Pancreas (tissue), 10 donors: ENCODE data around the gene NCR2. TPM values are rescaled to one million over a fixed set of nuclear protein-coding genes. Genes with fewer than 3 reads are reported as not detected.

Experiments used
- ATAC-seq, 4 donors: fragments of 200-7000 bp; cut with Tn5 transposase; one replicate each; pipeline versions ENCODE4 v1.8.0 to v1.9.1; 2020; ENCODE audit warnings: mild to moderate bottlenecking in 4 of 4, moderate library complexity in 4 of 4
- DNase-seq, 6 donors: peaks; one replicate each; pipeline ENCODE4 v3.0.0-alpha.2; 2020
- FAIRE-seq: peaks from 2 replicates; lab custom pipeline; 2012; peaks lifted over from hg19 to GRCh38; lab: Jason Lieb, UNC
- H3K27ac ChIP-seq, 4 donors: fragments of 200-600 bp; sonication (generic); 1 replicate in 3 of 4; 2 replicates in 1 of 4; pipeline versions ENCODE4 v1.5.0 to v1.8.0; 2020
- H3K27me3 ChIP-seq, 4 donors: fragments of 200-600 bp; one replicate each; pipeline ENCODE4 v1.8.0; 2021
- H3K36me3 ChIP-seq, 3 donors: fragments of 200-600 bp; sonication (generic) in 1 of 3; one replicate each; pipeline versions ENCODE4 v1.5.0 to v1.8.0; 2020 to 2021
- H3K4me1 ChIP-seq, 3 donors: fragments of 200-600 bp; one replicate each; pipeline ENCODE4 v1.8.0; 2021
- H3K4me3 ChIP-seq, 4 donors: fragments of 200-600 bp; sonication (generic) in 2 of 4; one replicate each; pipeline versions ENCODE4 v1.5.0 to v1.8.0; 2020 to 2021
- H3K9me3 ChIP-seq, 4 donors: fragments of 200-600 bp; one replicate each; pipeline ENCODE4 v1.8.0; 2021
- CTCF ChIP-seq, 4 donors: fragments of 200-600 bp; sonication (generic) in 3 of 4; IDR thresholded peaks; one replicate each; pipeline versions ENCODE4 v1.5.0 to v1.8.0; 2021; ENCODE audit warnings: antibody characterized with exemption in 4 of 4
- WGBS, 2 donors: extraction: QIAGEN DNeasy Blood & Tissue Kit; methylation state at CpG; one replicate each; pipeline ENCODE4 v1.1.7; 2013; 5-methylcytosine and 5-hydroxymethylcytosine counted together
- intact Hi-C, 3 donors: fragments of 100-400 bp; cut with DNase I; formaldehyde crosslinking; loops; one replicate each; pipeline versions ENCODE4 v1.11.1 to v1.14.2; 2022
- polyA plus RNA-seq, 2 donors: library from polyadenylated mRNA; stranded (reverse); fragments of 200-250 nt; gene quantifications; one replicate each; pipeline ENCODE4 v1.2.3, GENCODE V29; 2013
- total RNA-seq, 6 donors: library from RNA; stranded (reverse); fragmentation: NEBNext Ultra II Directional in 4 of 6; extraction: Animal tissue kit (Norgen Biotek cat#: 25700) in 4 of 6; gene quantifications; one replicate each; pipeline versions ENCODE4 v1.2.1 to v1.2.4, GENCODE V29; 2021 to 2023
- donor health status: healthy with polysubstance abuse.
- donor health status: DM: no; HTN: no; CAD: no; lungs with moderate emphysema.
- donor health status: DM: no; HTN: no; CAD: no.
- donor health status: control.
- donor health status: control.
- donor health status: Bipolar disorder and iron deficiency.
- donor health status: DM: yes; HTN: yes; CAD: no.
- donor health status: DM: no; HTN: no; CAD: no.
- donor health status: DM: no; HTN: no; CAD: no.
- donor health status: DM: yes; HTN: yes; CAD: no.

NCR2 gene
- total and polyA plus RNA-seq, 8 donors, result not detected

DNA sequence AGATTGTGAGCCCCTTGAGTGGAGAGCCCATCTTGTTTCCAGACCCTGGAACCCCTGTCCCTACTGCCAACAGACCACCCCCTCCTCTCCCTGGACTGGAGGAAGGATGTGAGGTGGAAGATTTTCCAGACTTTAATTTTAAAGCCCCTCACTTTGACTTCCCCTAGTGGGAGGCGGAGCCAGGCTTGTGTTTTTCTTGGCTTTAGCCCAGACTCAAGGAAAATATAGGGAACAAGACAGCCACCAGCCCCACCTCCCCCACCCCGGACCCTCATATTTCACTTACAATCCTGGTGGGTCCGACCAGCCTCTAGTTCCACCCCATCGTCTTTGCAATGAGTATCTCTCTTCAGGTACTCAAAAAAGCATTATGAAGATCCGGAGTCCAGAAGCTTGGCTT is 40.8 kb downstream of the NCR2 start:
- no peak for TF ChIP-seq CTCF (IDR thresholded peaks at IDR 0.05)
- Histone ChIP-seq H3K9me3 (no peaks in the 10 kb centered on the region), H3K27me3 (peaks cover 0 to 24% (median 11%) of the 10 kb centered on the region in 4 donors), H3K36me3 (no peaks in the 10 kb centered on the region), H3K4me3 (no peak overlapping the region), H3K4me1 (peaks cover 0 to 19% (median 11%) of the 10 kb centered on the region in 3 donors), H3K27ac (no peak overlapping the region)
- FAIRE-seq (no peak), ATAC-seq (no peak), DNase-seq (no peak)
- intact Hi-C loops, result no loop called here
- 65 to 70% methylated on average over 5 of the region's 5 CpGs for WGBS, 2 donors

DNA sequence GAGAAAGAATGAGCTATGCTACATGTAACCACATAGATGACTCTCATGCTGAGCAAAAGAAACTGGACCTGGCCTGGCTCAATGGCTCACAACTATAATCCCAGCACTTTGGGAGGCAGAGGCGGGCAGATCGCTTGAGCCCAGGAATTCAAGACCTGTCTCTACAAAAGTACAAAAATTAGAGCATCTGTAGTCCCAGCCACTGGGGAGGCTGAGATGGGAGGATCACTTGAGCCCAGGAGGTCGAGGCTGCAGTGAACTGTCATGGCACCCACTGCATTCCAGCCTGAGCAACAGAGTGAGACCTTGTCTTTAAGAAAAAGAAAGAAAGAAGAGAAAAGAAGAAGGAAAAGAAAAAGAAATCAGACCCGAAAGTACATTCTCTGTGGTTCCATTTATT is 41.7 kb downstream of the NCR2 start:
- ATAC-seq (no peak), DNase-seq (no peak), FAIRE-seq (no peak)
- Histone ChIP-seq H3K4me1 (peaks cover 0 to 18% (median 11%) of the 10 kb centered on the region in 3 donors), H3K27me3 (peaks cover 0 to 22% (median 11%) of the 10 kb centered on the region in 4 donors), H3K4me3 (no peak overlapping the region), H3K9me3 (no peaks in the 10 kb centered on the region), H3K27ac (no peak overlapping the region), H3K36me3 (no peaks in the 10 kb centered on the region)
- no peak for TF ChIP-seq CTCF (IDR thresholded peaks at IDR 0.05)
- 81 to 87% methylated on average over 4 of the region's 4 CpGs for WGBS, 2 donors
- intact Hi-C loops, result no loop called here

GRCh38 chr6:41379306-41379705 is 43.9 kb downstream of the NCR2 start:
- no peak for DNase-seq
- no peak overlapping the region for H3K4me3 ChIP-seq
- no peaks in the 10 kb centered on the region for H3K36me3 ChIP-seq
- intact Hi-C loops, result no loop called here
- peaks cover 0 to 7% (median 3%) of the 10 kb centered on the region in 4 donors for H3K27me3 ChIP-seq
- no peaks in the 10 kb centered on the region for H3K9me3 ChIP-seq
- ATAC-seq, result no peak
- H3K4me1 ChIP-seq, result peaks cover 0 to 3% (median under 1%) of the 10 kb centered on the region in 3 donors
- no peak for FAIRE-seq
- no peak overlapping the region for H3K27ac ChIP-seq
- TF ChIP-seq CTCF (IDR thresholded peaks at IDR 0.05), result no peak

GRCh38 chr6:41386594-41386993 is 51.2 kb downstream of the NCR2 start:
- Histone ChIP-seq H3K4me1 (no peaks in the 10 kb centered on the region), H3K27me3 (peaks cover 0 to 3% (median 0%) of the 10 kb centered on the region in 4 donors), H3K27ac (no peak overlapping the region), H3K36me3 (no peaks in the 10 kb centered on the region), H3K9me3 (no peaks in the 10 kb centered on the region), H3K4me3 (no peak overlapping the region)
- ATAC-seq, result no peak
- no peak for TF ChIP-seq CTCF (IDR thresholded peaks at IDR 0.05)
- FAIRE-seq, result no peak
- DNase-seq, result no peak
- intact Hi-C loops, result no loop called here
- 52 to 63% methylated on average over 2 of the region's 2 CpGs for WGBS, 2 donors

- FAIRE-seq (no peak), ATAC-seq (no peak), DNase-seq (no peak)
- Histone ChIP-seq H3K4me1 (no peaks in the 10 kb centered on the region), H3K36me3 (no peaks in the 10 kb centered on the region), H3K27me3 (peaks cover 0 to 3% (median 0%) of the 10 kb centered on the region in 4 donors), H3K9me3 (no peaks in the 10 kb centered on the region), H3K27ac (no peak overlapping the region), H3K4me3 (no peak overlapping the region)
- intact Hi-C loops, result no loop called here
- no peak for TF ChIP-seq CTCF (IDR thresholded peaks at IDR 0.05)
- 84 to 90% methylated on average over 4 of the region's 4 CpGs for WGBS, 2 donors
Observed at GRCh38 chr6:41392246-41392645, 56.8 kb downstream of the NCR2 start.
